GM12878 (cell line): ENCODE measurements around the gene FHOD3. TPM values are rescaled to one million over a fixed set of nuclear protein-coding genes. Genes with fewer than 3 reads are reported as not detected.

Experiments used
- ATAC-seq: fragments of 200-7000 bp; cut with Tn5 transposase; 3 replicates; pipeline ENCODE4 v1.9.1; 2020; ENCODE audit warnings: mild to moderate bottlenecking, moderate library complexity
- BruUV-seq: library from RNA; stranded (reverse); fragments of 400-500 nt; replicated peaks from 2 replicates; lab custom pipeline; 2021; lab: Mats Ljungman, UMichigan
- CTCF ChIA-PET: fragments of 300-600 bp; sonication (Branson Sonifier 250); formaldehyde crosslinking; extraction: SDS; loops from one replicate; lab custom pipeline; 2021; ENCODE audit warnings: inconsistent platforms; lab: Yijun Ruan, JAX
- POLR2A ChIA-PET: fragments of 350-600 bp; formaldehyde crosslinking; extraction: SDS; loops from one replicate; lab custom pipeline; 2021; ENCODE audit warnings: inconsistent platforms; lab: Charles Lee
- RAD21 ChIA-PET: fragments of 300-600 bp; sonication (Branson Sonifier 250); formaldehyde crosslinking; loops from one replicate; lab custom pipeline; 2023; ENCODE audit warnings: antibody characterized with exemption; ENCODE audit not compliant: unreplicated experiment; lab: Charles Lee
- SMC1A ChIA-PET: fragments of 300-600 bp; sonication (Branson Sonifier 250); formaldehyde crosslinking; loops from one replicate; lab custom pipeline; 2023; ENCODE audit not compliant: unreplicated experiment, uncharacterized antibody; lab: Charles Lee
- DNase-seq: peaks from one replicate; pipeline ENCODE4 v3.0.0-alpha.2; 2011; ENCODE audit warnings: low read depth, low spot score
- FAIRE-seq: peaks from 3 replicates; lab custom pipeline; 2011; peaks lifted over from hg19 to GRCh38; lab: Jason Lieb, UNC
- H2AFZ ChIP-seq: 2 replicates; pipeline ENCODE4 v1.6.0; 2011; ENCODE audit warnings: low read depth, low read length, control low read depth; ENCODE audit not compliant: control insufficient read depth
- H3K27ac ChIP-seq: 2 replicates; pipeline ENCODE4 v1.5.1; 2011; ENCODE audit warnings: control low read depth; ENCODE audit not compliant: control insufficient read depth, insufficient read depth
- H3K27me3 ChIP-seq, 2 experiments: replicated peaks in 1 of 2; 2 replicates each; pipeline versions ENCODE4 v1.6.0 to v1.6.1; 2011; ENCODE audit warnings: low read length in 1 of 2; ENCODE audit not compliant: control insufficient read depth in 2 of 2, insufficient read depth in 2 of 2
- H3K36me3 ChIP-seq, 2 experiments: 2 replicates each; pipeline ENCODE4 v1.5.1; 2011; ENCODE audit warnings: low read length in 1 of 2; ENCODE audit not compliant: control insufficient read depth in 2 of 2, insufficient read depth in 2 of 2
- H3K4me1 ChIP-seq: 2 replicates; pipeline ENCODE4 v1.6.1; 2011; ENCODE audit warnings: mild to moderate bottlenecking, low read length, moderate library complexity, mixed read lengths; ENCODE audit not compliant: control insufficient read depth, insufficient read depth
- H3K4me2 ChIP-seq: 2 replicates; pipeline ENCODE4 v1.6.0; 2011; ENCODE audit warnings: control low read depth; ENCODE audit not compliant: control insufficient read depth, insufficient read depth
- H3K4me3 ChIP-seq: fragments of 200-600 bp; sonication (generic); 2 replicates; pipeline ENCODE4 v1.5.1; 2016
- H3K79me2 ChIP-seq: 2 replicates; pipeline ENCODE4 v1.6.0; 2011; ENCODE audit warnings: low read length; ENCODE audit not compliant: control insufficient read depth, insufficient read depth
- H3K9ac ChIP-seq: 2 replicates; pipeline ENCODE4 v1.8.0; 2011; ENCODE audit warnings: low read length, control low read depth, mixed read lengths; ENCODE audit not compliant: control insufficient read depth, insufficient read depth
- H3K9me3 ChIP-seq: replicated peaks from 3 replicates; pipeline ENCODE4 v1.5.1; 2011; ENCODE audit warnings: mild to moderate bottlenecking, low read length; ENCODE audit not compliant: control insufficient read depth, insufficient read depth
- H4K20me1 ChIP-seq: 2 replicates; pipeline ENCODE4 v1.6.0; 2011; ENCODE audit not compliant: control insufficient read depth, insufficient read depth
- CHD4 ChIP-seq: fragments of 200-600 bp; sonication (generic); IDR thresholded peaks from 2 replicates; pipeline ENCODE4 v1.6.1; 2016; ENCODE audit warnings: mild to moderate bottlenecking
- DPF2 ChIP-seq: fragments of 450-650 bp; IDR thresholded peaks from 2 replicates; pipeline ENCODE4 v1.6.1; 2017; ENCODE audit warnings: mild to moderate bottlenecking
- E2F4 ChIP-seq: IDR thresholded peaks from 2 replicates; pipeline ENCODE4 v1.6.1; 2012; ENCODE audit warnings: low read depth, low read length, improper control_type of control experiment
- EZH2 ChIP-seq: IDR thresholded peaks from 2 replicates; pipeline ENCODE4 v1.6.1; 2012; ENCODE audit warnings: low read depth, mild to moderate bottlenecking, control low read depth, inconsistent platforms, low read length, borderline replicate concordance; ENCODE audit not compliant: control insufficient read depth
- RUNX3 ChIP-seq: IDR thresholded peaks from 2 replicates; pipeline ENCODE4 v1.6.1; 2012; ENCODE audit warnings: low read length, inconsistent platforms
- SIN3A ChIP-seq: IDR thresholded peaks from 2 replicates; pipeline ENCODE4 v1.6.1; 2012; ENCODE audit warnings: low read depth, low read length, improper control_type of control experiment
- SMAD5 ChIP-seq: IDR thresholded peaks from 2 replicates; pipeline ENCODE4 v1.6.1; 2016; ENCODE audit warnings: antibody characterized with exemption, low read depth
- SUZ12 ChIP-seq: fragments of 200-600 bp; sonication (generic); IDR thresholded peaks from one replicate; pipeline ENCODE4 v1.6.1; 2018; ENCODE audit warnings: antibody characterized with exemption, mild to moderate bottlenecking; ENCODE audit not compliant: unreplicated experiment
- TCF12 ChIP-seq: IDR thresholded peaks from 2 replicates; pipeline ENCODE4 v1.6.1; 2011; ENCODE audit warnings: low read depth, mild to moderate bottlenecking, low read length
- ZNF274 ChIP-seq: IDR thresholded peaks from one replicate; pipeline ENCODE4 v1.8.0; 2011; ENCODE audit not compliant: insufficient read length, insufficient read depth
- ZSCAN29 ChIP-seq: fragments of 450-650 bp; IDR thresholded peaks from 2 replicates; pipeline ENCODE4 v1.6.1; 2017; ENCODE audit warnings: mild to moderate bottlenecking, moderate library complexity
- WGBS: methylation state at CpG from one replicate; pipeline ENCODE4 v1.1.6; 2016; ENCODE audit warnings: low lambda C conversion rate; ENCODE audit not compliant: insufficient replicate concordance, insufficient coverage; ENCODE audit errors: missing lambda C conversion rate; 5-methylcytosine and 5-hydroxymethylcytosine counted together
- in situ Hi-C: fragments of 300-500 bp; cut with MboI; formaldehyde crosslinking; loops from 9 replicates; pipeline ENCODE4 v1.14.3; 2018; ENCODE audit warnings: mixed read lengths
- intact Hi-C: fragments of 100-400 bp; cut with micrococcal nuclease; formaldehyde crosslinking; loops from one replicate; pipeline ENCODE4 v1.14.2; 2022; ENCODE audit not compliant: unreplicated experiment
- polyA plus RNA-seq, 11 experiments: library from polyadenylated mRNA; depleted of rRNA in 4 of 11; unstranded in 6 of 11; stranded (reverse) in 5 of 11; fragments of >200 nt; fragmentation: Nextera tagmentation in 4 of 11; fragmentation: Illumina TruSeq in 1 of 11; extraction: Ambion mirVana in 4 of 11; extraction: Trizol in 1 of 11; gene quantifications; 1 replicate in 1 of 11; 2 replicates in 10 of 11; pipeline versions ENCODE4 v1.2.1 to v1.2.3, GENCODE V29; 2011 to 2016; ENCODE audit warnings: inconsistent platforms in 2 of 11, missing spikeins in 2 of 11, low read depth in 1 of 11
- total RNA-seq, 4 experiments: library from RNA; depleted of rRNA in 3 of 4; stranded (reverse); fragments of >200 nt in 3 of 4; fragmentation: Illumina TruSeq in 1 of 4; extraction: Trizol in 1 of 4; gene quantifications; 2 replicates each; pipeline versions ENCODE4 v1.2.1 to v1.2.3, GENCODE V29; 2013 to 2021
- TF ChIP-seq, protein P1 (sequence below): IDR thresholded peaks from 2 replicates; pipeline ENCODE4 v1.6.1; 2012; ENCODE audit warnings: low read depth, low read length, improper control_type of control experiment
- TF ChIP-seq, protein P2 (sequence below): fragments of 450-650 bp; IDR thresholded peaks from 2 replicates; pipeline ENCODE4 v1.6.1; 2017; ENCODE audit warnings: mild to moderate bottlenecking, moderate library complexity

The FHOD3 gene
- total and polyA plus RNA-seq, 10 of the 15 experiments (the other 5 are each of a cell fraction or from before 2014, with no cell fraction given): 0.77 to 26.7 (median 10.4) TPM

DNA sequence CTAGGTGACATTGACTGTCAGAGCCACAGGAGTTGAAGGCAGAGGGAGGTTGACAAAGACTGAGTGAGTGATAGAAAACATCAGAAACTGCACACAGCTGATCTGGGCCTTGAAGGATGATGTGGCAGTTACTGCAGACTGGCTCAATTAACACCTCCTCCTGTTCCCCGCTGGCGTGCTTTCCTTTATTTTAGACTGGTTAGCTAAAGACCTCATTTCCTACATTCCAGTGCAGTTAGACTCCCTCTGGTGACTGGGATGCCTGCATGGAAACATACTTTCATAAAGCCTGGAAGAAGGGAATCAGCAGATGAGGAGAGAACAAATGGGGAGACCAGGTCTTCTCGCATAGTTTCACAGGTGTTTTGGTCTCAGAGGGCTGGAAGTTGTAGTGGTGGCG lies 524.2 kb downstream of the FHOD3 start:
- ATAC-seq (no peak), FAIRE-seq (no peak), DNase-seq (no peak)
- H2AFZ ChIP-seq: no peak overlapping the region
- SMC1A ChIA-PET: interaction anchor here (1.1 kb wide), 1 partner anchor 11 kb away, joined by 3 read pairs; no protein-coding TSS in a partner anchor
- H4K20me1 ChIP-seq: no peaks in the 10 kb centered on the region
- H3K4me2 ChIP-seq: no peak overlapping the region
- 99% methylated on average over 4 of the region's 4 CpGs for WGBS
- peaks cover 4% of the 10 kb centered on the region for H3K79me2 ChIP-seq
- TF ChIP-seq ZNF274: no peak
- no peak for TF ChIP-seq SUZ12
- TF ChIP-seq SMAD5: no peak
- TF ChIP-seq TCF12: no peak
- no peak for TF ChIP-seq RUNX3
- TF ChIP-seq, protein P1, sequence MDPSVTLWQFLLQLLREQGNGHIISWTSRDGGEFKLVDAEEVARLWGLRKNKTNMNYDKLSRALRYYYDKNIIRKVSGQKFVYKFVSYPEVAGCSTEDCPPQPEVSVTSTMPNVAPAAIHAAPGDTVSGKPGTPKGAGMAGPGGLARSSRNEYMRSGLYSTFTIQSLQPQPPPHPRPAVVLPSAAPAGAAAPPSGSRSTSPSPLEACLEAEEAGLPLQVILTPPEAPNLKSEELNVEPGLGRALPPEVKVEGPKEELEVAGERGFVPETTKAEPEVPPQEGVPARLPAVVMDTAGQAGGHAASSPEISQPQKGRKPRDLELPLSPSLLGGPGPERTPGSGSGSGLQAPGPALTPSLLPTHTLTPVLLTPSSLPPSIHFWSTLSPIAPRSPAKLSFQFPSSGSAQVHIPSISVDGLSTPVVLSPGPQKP: no peak
- TF ChIP-seq E2F4: no peak
- TF ChIP-seq, protein P2, sequence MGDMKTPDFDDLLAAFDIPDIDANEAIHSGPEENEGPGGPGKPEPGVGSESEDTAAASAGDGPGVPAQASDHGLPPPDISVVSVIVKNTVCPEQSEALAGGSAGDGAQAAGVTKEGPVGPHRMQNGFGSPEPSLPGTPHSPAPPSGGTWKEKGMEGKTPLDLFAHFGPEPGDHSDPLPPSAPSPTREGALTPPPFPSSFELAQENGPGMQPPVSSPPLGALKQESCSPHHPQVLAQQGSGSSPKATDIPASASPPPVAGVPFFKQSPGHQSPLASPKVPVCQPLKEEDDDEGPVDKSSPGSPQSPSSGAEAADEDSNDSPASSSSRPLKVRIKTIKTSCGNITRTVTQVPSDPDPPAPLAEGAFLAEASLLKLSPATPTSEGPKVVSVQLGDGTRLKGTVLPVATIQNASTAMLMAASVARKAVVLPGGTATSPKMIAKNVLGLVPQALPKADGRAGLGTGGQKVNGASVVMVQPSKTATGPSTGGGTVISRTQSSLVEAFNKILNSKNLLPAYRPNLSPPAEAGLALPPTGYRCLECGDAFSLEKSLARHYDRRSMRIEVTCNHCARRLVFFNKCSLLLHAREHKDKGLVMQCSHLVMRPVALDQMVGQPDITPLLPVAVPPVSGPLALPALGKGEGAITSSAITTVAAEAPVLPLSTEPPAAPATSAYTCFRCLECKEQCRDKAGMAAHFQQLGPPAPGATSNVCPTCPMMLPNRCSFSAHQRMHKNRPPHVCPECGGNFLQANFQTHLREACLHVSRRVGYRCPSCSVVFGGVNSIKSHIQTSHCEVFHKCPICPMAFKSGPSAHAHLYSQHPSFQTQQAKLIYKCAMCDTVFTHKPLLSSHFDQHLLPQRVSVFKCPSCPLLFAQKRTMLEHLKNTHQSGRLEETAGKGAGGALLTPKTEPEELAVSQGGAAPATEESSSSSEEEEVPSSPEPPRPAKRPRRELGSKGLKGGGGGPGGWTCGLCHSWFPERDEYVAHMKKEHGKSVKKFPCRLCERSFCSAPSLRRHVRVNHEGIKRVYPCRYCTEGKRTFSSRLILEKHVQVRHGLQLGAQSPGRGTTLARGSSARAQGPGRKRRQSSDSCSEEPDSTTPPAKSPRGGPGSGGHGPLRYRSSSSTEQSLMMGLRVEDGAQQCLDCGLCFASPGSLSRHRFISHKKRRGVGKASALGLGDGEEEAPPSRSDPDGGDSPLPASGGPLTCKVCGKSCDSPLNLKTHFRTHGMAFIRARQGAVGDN: no peak
- TF ChIP-seq EZH2: no peak
- TF ChIP-seq CHD4: no peak
- no peak for TF ChIP-seq ZSCAN29
- no peak for TF ChIP-seq SIN3A
- TF ChIP-seq DPF2: no peak
- in situ Hi-C loops (loop anchor here (25.0 kb wide), 1 partner anchor 1234 kb away; the partner anchor contains the start of gene GALNT1), intact Hi-C loops (no loop called here)
- CTCF ChIA-PET: interaction anchor here (1.5 to 1.7 kb wide), 3 partner anchors 7 to 13 kb away, joined by 3 to 9 read pairs (median 7); partner anchors contain the start of genes KIAA1328 and TPGS2
- RAD21 ChIA-PET: no interaction called here
- no peak overlapping the region for H3K27ac ChIP-seq
- peaks cover 4 to 5% of the 10 kb centered on the region in 2 experiments; a peak in 3 of 4 replicates for H3K36me3 ChIP-seq
- H3K4me1 ChIP-seq: no peaks in the 10 kb centered on the region; the same call in 1 of the 2 replicates
- H3K4me3 ChIP-seq: no peak overlapping the region
- no peaks in the 10 kb centered on the region for H3K27me3 ChIP-seq
- no TSS peak for BruUV-seq
- no peaks in the 10 kb centered on the region for H3K9me3 ChIP-seq
- POLR2A ChIA-PET: interaction anchor here (1.4 kb wide), 1 partner anchor 9 kb away, joined by 3 read pairs; no protein-coding TSS in a partner anchor
- H3K9ac ChIP-seq: no peak overlapping the region
